WERI-Rb-1 (cell line): ENCODE data around the gene ATP10A.

ENCODE experiments used
- DNase-seq: peaks from one replicate; pipeline ENCODE4 v3.0.0-alpha.2; 2020
- H3K27ac ChIP-seq: fragments of 250-450 bp; sonication (Bioruptor Pico); 2 replicates; pipeline ENCODE4 v1.5.1; 2020; ENCODE audit warnings: mild to moderate bottlenecking, moderate library complexity
- H3K27me3 ChIP-seq: fragments of 250-450 bp; sonication (Bioruptor Pico); 2 replicates; pipeline ENCODE4 v1.5.1; 2021; ENCODE audit warnings: mild to moderate bottlenecking, low read depth, moderate library complexity; ENCODE audit not compliant: insufficient read depth, severe bottlenecking
- H3K36me3 ChIP-seq: fragments of 250-450 bp; sonication (Bioruptor Pico); 2 replicates; pipeline ENCODE4 v1.5.1; 2020; ENCODE audit warnings: mild to moderate bottlenecking, moderate library complexity
- H3K4me3 ChIP-seq: 2 replicates; pipeline ENCODE4 v1.5.1; 2011; ENCODE audit warnings: low read depth, mild to moderate bottlenecking, control low read depth, low read length
- H3K9me3 ChIP-seq: fragments of 250-450 bp; sonication (Bioruptor Pico); 2 replicates; pipeline ENCODE4 v1.5.1; 2021; ENCODE audit warnings: mild to moderate bottlenecking, moderate library complexity; ENCODE audit not compliant: severe bottlenecking
- TF ChIP-seq, protein P1 (sequence below): IDR thresholded peaks from 2 replicates; pipeline ENCODE4 v1.5.1; 2011; ENCODE audit warnings: low read depth, mild to moderate bottlenecking, control low read depth, inconsistent platforms, low read length

Gene ATP10A

DNA sequence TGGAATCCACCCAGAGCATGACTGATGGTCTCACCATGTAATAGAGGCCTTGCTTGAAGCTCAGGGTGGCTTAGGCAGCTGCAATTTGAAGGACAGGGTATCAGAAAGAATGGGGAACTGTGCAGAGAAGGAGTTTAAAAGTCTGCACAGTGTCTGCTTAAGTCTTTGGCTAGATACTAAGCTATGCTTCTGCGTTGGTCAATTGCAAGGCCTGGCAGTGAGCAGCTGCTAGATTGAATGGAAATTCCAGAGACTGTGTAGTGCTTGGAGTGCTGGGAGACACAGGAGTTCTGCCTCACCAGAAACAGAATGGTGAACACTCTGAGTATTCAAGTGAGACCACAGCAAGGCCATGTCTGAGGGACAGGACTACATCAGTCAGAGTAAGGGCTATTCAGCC is 17.3 kb upstream of the ATP10A start:
- DNase-seq = no peak
- no peaks in the 10 kb centered on the region for H3K9me3 ChIP-seq
- TF ChIP-seq, protein P1, sequence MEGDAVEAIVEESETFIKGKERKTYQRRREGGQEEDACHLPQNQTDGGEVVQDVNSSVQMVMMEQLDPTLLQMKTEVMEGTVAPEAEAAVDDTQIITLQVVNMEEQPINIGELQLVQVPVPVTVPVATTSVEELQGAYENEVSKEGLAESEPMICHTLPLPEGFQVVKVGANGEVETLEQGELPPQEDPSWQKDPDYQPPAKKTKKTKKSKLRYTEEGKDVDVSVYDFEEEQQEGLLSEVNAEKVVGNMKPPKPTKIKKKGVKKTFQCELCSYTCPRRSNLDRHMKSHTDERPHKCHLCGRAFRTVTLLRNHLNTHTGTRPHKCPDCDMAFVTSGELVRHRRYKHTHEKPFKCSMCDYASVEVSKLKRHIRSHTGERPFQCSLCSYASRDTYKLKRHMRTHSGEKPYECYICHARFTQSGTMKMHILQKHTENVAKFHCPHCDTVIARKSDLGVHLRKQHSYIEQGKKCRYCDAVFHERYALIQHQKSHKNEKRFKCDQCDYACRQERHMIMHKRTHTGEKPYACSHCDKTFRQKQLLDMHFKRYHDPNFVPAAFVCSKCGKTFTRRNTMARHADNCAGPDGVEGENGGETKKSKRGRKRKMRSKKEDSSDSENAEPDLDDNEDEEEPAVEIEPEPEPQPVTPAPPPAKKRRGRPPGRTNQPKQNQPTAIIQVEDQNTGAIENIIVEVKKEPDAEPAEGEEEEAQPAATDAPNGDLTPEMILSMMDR = no peak
- no peaks in the 10 kb centered on the region for H3K27me3 ChIP-seq
- H3K4me3 ChIP-seq = no peak overlapping the region
- no peak overlapping the region for H3K27ac ChIP-seq
- H3K36me3 ChIP-seq = no peaks in the 10 kb centered on the region

GRCh38 chr15:25879438-25879837 is 16.3 kb upstream of the ATP10A start:
- no peak for DNase-seq
- Histone ChIP-seq H3K4me3 (no peak overlapping the region), H3K27ac (no peak overlapping the region), H3K36me3 (no peaks in the 10 kb centered on the region), H3K9me3 (no peaks in the 10 kb centered on the region), H3K27me3 (no peaks in the 10 kb centered on the region)
- TF ChIP-seq, protein P1 = no peak

GRCh38 chr15:25877681-25878080 is 14.6 kb upstream of the ATP10A start:
- TF ChIP-seq, protein P1 = no peak
- no peak for DNase-seq
- H3K27me3 ChIP-seq = no peaks in the 10 kb centered on the region
- H3K36me3 ChIP-seq = no peaks in the 10 kb centered on the region
- no peak overlapping the region for H3K4me3 ChIP-seq
- no peaks in the 10 kb centered on the region for H3K9me3 ChIP-seq
- no peak overlapping the region for H3K27ac ChIP-seq

DNA sequence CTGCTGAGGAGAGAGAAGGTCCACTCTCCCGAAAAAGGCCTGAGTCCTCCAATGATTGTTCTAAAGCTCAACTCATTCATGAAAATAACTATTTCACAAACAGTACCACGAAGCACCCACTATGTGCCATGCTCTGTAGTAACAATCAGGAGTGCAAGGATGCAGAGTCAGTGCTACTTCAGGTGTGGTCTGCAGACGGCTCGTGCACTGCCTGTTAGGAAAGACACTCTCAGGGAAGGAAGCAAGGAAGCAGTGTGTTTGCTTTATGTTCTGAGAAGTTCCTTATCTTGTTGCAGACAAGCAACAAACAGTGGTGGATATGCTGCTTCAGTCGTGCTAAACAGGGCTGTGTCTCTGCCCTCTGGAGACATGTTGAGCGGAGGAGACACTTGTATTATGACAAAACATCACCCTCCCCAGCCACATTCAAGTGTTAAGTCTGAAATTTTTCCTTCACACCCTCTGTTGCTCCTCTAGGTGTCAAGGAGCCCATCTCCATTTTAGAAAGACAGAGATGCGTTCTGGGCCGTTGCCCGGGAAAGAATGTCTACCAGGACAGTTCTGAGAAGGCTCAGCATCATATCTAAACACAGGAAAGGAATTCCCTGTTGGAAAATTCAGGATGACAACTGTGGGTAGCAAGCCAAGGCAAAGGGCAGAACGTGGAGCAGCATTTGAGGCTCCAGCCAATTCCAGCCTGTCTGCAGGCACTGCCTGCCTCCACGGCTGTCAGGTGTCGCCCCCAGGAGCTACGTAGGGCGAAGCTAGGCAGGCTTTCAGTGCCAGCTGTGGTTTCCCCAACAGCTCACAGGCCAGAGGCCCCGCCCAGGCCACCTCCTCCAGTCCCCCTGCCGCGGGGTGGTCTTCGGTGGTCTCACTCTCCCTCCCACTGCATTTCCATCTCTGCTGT is 13.4 kb upstream of the ATP10A start:
- H3K27ac ChIP-seq = no peak overlapping the region
- TF ChIP-seq, protein P1 = no peak
- DNase-seq = no peak
- H3K9me3 ChIP-seq = no peaks in the 10 kb centered on the region
- H3K27me3 ChIP-seq = no peaks in the 10 kb centered on the region
- no peak overlapping the region for H3K4me3 ChIP-seq
- no peaks in the 10 kb centered on the region for H3K36me3 ChIP-seq

GRCh38 chr15:25875566-25875965 is 12.4 kb upstream of the ATP10A start:
- Histone ChIP-seq H3K9me3 (no peaks in the 10 kb centered on the region), H3K27me3 (no peaks in the 10 kb centered on the region), H3K27ac (no peak overlapping the region), H3K4me3 (no peak overlapping the region), H3K36me3 (no peaks in the 10 kb centered on the region)
- TF ChIP-seq, protein P1 = no peak
- DNase-seq = no peak
